H1 (cell line): ENCODE measurements around the gene PDGFD. TPM values are rescaled to one million over a fixed set of nuclear protein-coding genes. Genes with fewer than 3 reads are reported as not detected.

Experiments used
- CTCF ChIA-PET: fragments of 300-600 bp; sonication (Branson Sonifier 250); formaldehyde crosslinking; loops from one replicate; lab custom pipeline; 2021; ENCODE audit not compliant: partially characterized antibody; lab: Charles Lee
- POLR2A ChIA-PET: fragments of 300-600 bp; sonication (Branson Sonifier 250); formaldehyde crosslinking; loops from one replicate; lab custom pipeline; 2021; ENCODE audit warnings: inconsistent platforms; ENCODE audit not compliant: partially characterized antibody; lab: Charles Lee
- DNase-seq, 2 experiments: peaks; one replicate each; pipeline versions ENCODE4 v3.0.0 to v3.0.0-alpha.2; 2010 to 2022; ENCODE audit warnings: low spot score in 2 of 2, low read depth in 1 of 2, mixed read lengths in 1 of 2
- FAIRE-seq: peaks from 2 replicates; lab custom pipeline; 2011; peaks lifted over from hg19 to GRCh38; lab: Jason Lieb, UNC
- H2AFZ ChIP-seq: 2 replicates; pipeline ENCODE4 v1.8.1; 2012; ENCODE audit warnings: low read length, inconsistent platforms
- H2AK5ac ChIP-seq: 2 replicates; pipeline ENCODE4 v1.6.1; 2013; ENCODE audit warnings: low read depth, low read length
- H2BK120ac ChIP-seq: replicated peaks from 2 replicates; pipeline ENCODE3; 2013; ENCODE audit warnings: low read depth, low read length, inconsistent platforms
- H2BK12ac ChIP-seq: 2 replicates; pipeline ENCODE4 v1.6.1; 2013; ENCODE audit warnings: low read depth, low read length
- H2BK15ac ChIP-seq: 2 replicates; pipeline ENCODE4 v1.6.1; 2013; ENCODE audit warnings: low read length
- H2BK20ac ChIP-seq: 2 replicates; pipeline ENCODE4 v1.6.1; 2013; ENCODE audit warnings: low read length
- H2BK5ac ChIP-seq: 2 replicates; pipeline ENCODE4 v1.6.1; 2013; ENCODE audit warnings: low read depth, low read length
- H3K14ac ChIP-seq: 2 replicates; pipeline ENCODE4 v1.6.1; 2013; ENCODE audit warnings: inconsistent platforms; ENCODE audit not compliant: insufficient read length
- H3K18ac ChIP-seq: 2 replicates; pipeline ENCODE4 v1.6.1; 2013; ENCODE audit warnings: low read length; ENCODE audit errors: extremely low read depth
- H3K23ac ChIP-seq: 2 replicates; pipeline ENCODE4 v1.6.1; 2013; ENCODE audit warnings: inconsistent platforms; ENCODE audit not compliant: insufficient read length
- H3K23me2 ChIP-seq: 2 replicates; pipeline ENCODE4 v1.6.1; 2013; ENCODE audit warnings: low read depth, low read length
- H3K27ac ChIP-seq: 2 replicates; pipeline ENCODE4 v1.6.1; 2011; ENCODE audit warnings: low read depth, low read length, inconsistent platforms
- H3K27me3 ChIP-seq, 4 experiments: replicated peaks in 1 of 4; 1 replicate in 1 of 4; 2 replicates in 3 of 4; pipeline versions ENCODE4 v1.6.1 to v1.8.1; 2011 to 2013; ENCODE audit warnings: low read length in 3 of 4, mild to moderate bottlenecking in 3 of 4, inconsistent platforms in 2 of 4, mixed read lengths in 2 of 4, moderate library complexity in 1 of 4; ENCODE audit not compliant: control insufficient read depth in 3 of 4, insufficient read depth in 3 of 4; ENCODE audit errors: extremely low read depth in 1 of 4
- H3K36me3 ChIP-seq, 4 experiments: 2 replicates each; pipeline versions ENCODE4 v1.6.1 to v1.8.1; 2011 to 2013; ENCODE audit warnings: mild to moderate bottlenecking in 4 of 4, low read length in 3 of 4, moderate library complexity in 2 of 4, control low read depth in 1 of 4, inconsistent platforms in 1 of 4; ENCODE audit not compliant: insufficient read depth in 4 of 4, control insufficient read depth in 2 of 4
- H3K4ac ChIP-seq: replicated peaks from 2 replicates; pipeline ENCODE3; 2013; ENCODE audit warnings: low read length, low read depth, mixed read lengths, inconsistent platforms; ENCODE audit not compliant: insufficient read length
- H3K4me1 ChIP-seq, 4 experiments: replicated peaks in 1 of 4; 1 replicate in 1 of 4; 2 replicates in 3 of 4; pipeline versions ENCODE4 v1.6.1 to v1.8.1; 2011 to 2013; ENCODE audit warnings: low read length in 3 of 4, inconsistent platforms in 2 of 4, mixed read lengths in 1 of 4; ENCODE audit not compliant: insufficient read depth in 4 of 4, control insufficient read depth in 3 of 4
- H3K4me2 ChIP-seq, 2 experiments: 2 replicates each; pipeline versions ENCODE4 v1.6.1 to v1.8.1; 2011 to 2013; ENCODE audit warnings: low read depth in 2 of 2, low read length in 2 of 2, control low read depth in 1 of 2, inconsistent platforms in 1 of 2, mild to moderate bottlenecking in 1 of 2; ENCODE audit not compliant: insufficient read depth in 1 of 2
- H3K4me3 ChIP-seq, 4 experiments: fragments of 200-600, 300-600 bp in 1 of 4; sonication (generic), shearing (Covaris generic), sonication (Bioruptor Twin) in 1 of 4; 2 replicates each; pipeline versions ENCODE4 v1.5.1 to v1.8.1; 2011 to 2016; ENCODE audit warnings: low read length in 4 of 4, low read depth in 3 of 4, control low read depth in 2 of 4, inconsistent platforms in 2 of 4, mild to moderate bottlenecking in 2 of 4, mixed read lengths in 1 of 4, moderate library complexity in 1 of 4; ENCODE audit not compliant: insufficient read depth in 2 of 4; ENCODE audit errors: extremely low read depth in 1 of 4
- H3K56ac ChIP-seq: replicated peaks from 2 replicates; pipeline ENCODE3; 2013; ENCODE audit warnings: low read depth, mild to moderate bottlenecking, mixed read lengths, low read length, inconsistent platforms; ENCODE audit not compliant: insufficient read length
- H3K79me1 ChIP-seq: 2 replicates; pipeline ENCODE4 v1.6.1; 2013; ENCODE audit warnings: low read depth, low read length, control low read depth
- H3K79me2 ChIP-seq, 2 experiments: 2 replicates each; pipeline versions ENCODE4 v1.6.1 to v1.8.1; 2012 to 2013; ENCODE audit warnings: low read length in 2 of 2, mild to moderate bottlenecking in 2 of 2, inconsistent platforms in 1 of 2; ENCODE audit not compliant: insufficient read depth in 2 of 2, control insufficient read depth in 1 of 2
- H3K9ac ChIP-seq, 4 experiments: replicated peaks in 1 of 4; 1 replicate in 1 of 4; 2 replicates in 3 of 4; pipeline versions ENCODE4 v1.6.1 to v1.8.1; 2011 to 2013; ENCODE audit warnings: low read depth in 3 of 4, low read length in 3 of 4, control low read depth in 2 of 4, mild to moderate bottlenecking in 2 of 4, moderate library complexity in 2 of 4, inconsistent platforms in 1 of 4; ENCODE audit errors: extremely low read depth in 1 of 4
- H3K9me3 ChIP-seq, 2 experiments: 2 replicates each; pipeline versions ENCODE4 v1.6.1 to v1.8.1; 2012 to 2013; ENCODE audit warnings: mild to moderate bottlenecking in 2 of 2, moderate library complexity in 2 of 2, control low read depth in 1 of 2, inconsistent platforms in 1 of 2, low read depth in 1 of 2, low read length in 1 of 2, mixed read lengths in 1 of 2; ENCODE audit not compliant: insufficient read depth in 2 of 2
- H4K20me1 ChIP-seq, 2 experiments: replicated peaks in 1 of 2; 2 replicates each; pipeline versions ENCODE3 to v1.8.1; 2011 to 2013; ENCODE audit warnings: inconsistent platforms in 2 of 2, low read length in 2 of 2, mild to moderate bottlenecking in 1 of 2; ENCODE audit not compliant: insufficient read depth in 2 of 2, control insufficient read depth in 1 of 2
- H4K5ac ChIP-seq: 2 replicates; pipeline ENCODE4 v1.6.1; 2013; ENCODE audit warnings: low read length, low read depth, mixed read lengths, inconsistent platforms; ENCODE audit not compliant: insufficient read length
- H4K8ac ChIP-seq: 2 replicates; pipeline ENCODE4 v1.8.0; 2013; ENCODE audit warnings: mild to moderate bottlenecking, moderate library complexity, low read length, inconsistent platforms; ENCODE audit not compliant: insufficient read depth; ENCODE audit errors: extremely low read depth
- H4K91ac ChIP-seq: replicated peaks from 2 replicates; pipeline ENCODE3; 2013; ENCODE audit warnings: low read length, mixed read lengths, inconsistent platforms; ENCODE audit not compliant: insufficient read length
- CBX8 ChIP-seq: fragments of 300-800, 300-1000 bp; sonication (generic); IDR thresholded peaks from 2 replicates; pipeline ENCODE4 v1.7.1; 2016; ENCODE audit warnings: low read depth, low read length, borderline replicate concordance
- CEBPB ChIP-seq: IDR thresholded peaks from 2 replicates; pipeline ENCODE4 v1.6.1; 2012; ENCODE audit warnings: low read depth, low read length
- CHD1 ChIP-seq: IDR thresholded peaks from 2 replicates; pipeline ENCODE4 v1.6.1; 2012; ENCODE audit warnings: low read depth, low read length, improper control_type of control experiment
- GABPA ChIP-seq: IDR thresholded peaks from 2 replicates; pipeline ENCODE4 v1.6.1; 2011; ENCODE audit warnings: mild to moderate bottlenecking, low read length, moderate library complexity, borderline replicate concordance; ENCODE audit not compliant: insufficient read depth
- HDAC6 ChIP-seq: IDR thresholded peaks from one replicate; pipeline ENCODE4 v1.7.1; 2012; ENCODE audit warnings: low read depth, mild to moderate bottlenecking, inconsistent platforms, low read length, moderate library complexity
- KDM5A ChIP-seq: fragments of 200-600 bp; IDR thresholded peaks from 2 replicates; pipeline ENCODE4 v1.7.1; 2012; ENCODE audit warnings: mild to moderate bottlenecking, low read length, inconsistent platforms, mixed read lengths
- PHF8 ChIP-seq: fragments of 200-600 bp; sonication (generic); conservative IDR thresholded peaks from 2 replicates; pipeline ENCODE4 v1.7.1; 2012; ENCODE audit warnings: low read depth, mild to moderate bottlenecking, inconsistent platforms, low read length, moderate library complexity
- SAP30 ChIP-seq: fragments of 300-600 bp; sonication (generic); IDR thresholded peaks from 2 replicates; pipeline ENCODE4 v1.7.1; 2012; ENCODE audit warnings: low read length, moderate library complexity, mild to moderate bottlenecking, inconsistent platforms; ENCODE audit not compliant: insufficient read depth, insufficient replicate concordance
- SIN3A ChIP-seq, 2 experiments: IDR thresholded peaks in 1 of 2; conservative IDR thresholded peaks in 1 of 2; 2 replicates each; pipeline ENCODE4 v1.6.1; 2011 to 2012; ENCODE audit warnings: low read length in 2 of 2, improper control_type of control experiment in 1 of 2, low read depth in 1 of 2, mild to moderate bottlenecking in 1 of 2
- SUZ12 ChIP-seq: fragments of 200-600 bp; sonication (generic); IDR thresholded peaks from 2 replicates; pipeline ENCODE4 v1.6.1; 2012; ENCODE audit warnings: mild to moderate bottlenecking, inconsistent platforms, low read length, moderate library complexity, mixed read lengths
- TBP ChIP-seq: IDR thresholded peaks from 2 replicates; pipeline ENCODE4 v1.6.1; 2011; ENCODE audit warnings: low read depth, low read length, improper control_type of control experiment
- TCF12 ChIP-seq: IDR thresholded peaks from 2 replicates; pipeline ENCODE4 v1.6.1; 2011; ENCODE audit warnings: low read depth, mild to moderate bottlenecking, low read length
- WGBS, 2 experiments: shearing (Covaris generic) in 1 of 2; methylation state at CpG; one replicate each; pipeline versions ENCODE4 v1.1.6 to v1.1.7; 2013 to 2015; ENCODE audit warnings: low lambda C conversion rate in 2 of 2, mixed read lengths in 2 of 2, inconsistent platforms in 1 of 2, low coverage in 1 of 2, missing lambda C conversion rate in 1 of 2; ENCODE audit not compliant: insufficient replicate concordance in 2 of 2, insufficient coverage in 1 of 2, insufficient read length in 1 of 2; ENCODE audit errors: extremely low coverage in 1 of 2, missing lambda C conversion rate in 1 of 2; 5-methylcytosine and 5-hydroxymethylcytosine counted together
- polyA plus RNA-seq, 7 experiments: library from polyadenylated mRNA; depleted of rRNA in 3 of 7; stranded (reverse) in 5 of 7; unstranded in 2 of 7; fragments of >200 nt in 5 of 7; fragments of 200-250 nt in 2 of 7; gene quantifications; 1 replicate in 5 of 7; 2 replicates in 1 of 7; 4 replicates in 1 of 7; pipeline versions ENCODE4 v1.2.1 to v1.2.3, GENCODE V29; 2011 to 2013; ENCODE audit warnings: missing spikeins in 2 of 7, mixed read lengths in 2 of 7
- total RNA-seq: library from RNA; stranded (reverse); fragmentation: NEBNext Ultra II Directional; extraction: Animal tissue kit (Norgen Biotek cat#: 25700); gene quantifications from 2 replicates; pipeline ENCODE4 v1.2.1, GENCODE V29; 2021

Gene PDGFD
- total and polyA plus RNA-seq, 2 of the 8 experiments (the other 6 are each of a cell fraction or from before 2014, with no cell fraction given): 1.1 to 3.9 TPM

GRCh38 chr11:104090767-104091166 lies 73.2 kb downstream of the PDGFD start:
- H2AK5ac ChIP-seq: no peak overlapping the region
- H3K79me2 ChIP-seq: no peaks in the 10 kb centered on the region
- H3K4me2 ChIP-seq: no peak overlapping the region
- no peak overlapping the region for H4K8ac ChIP-seq
- CTCF ChIA-PET: interaction anchor here (0.6 to 6.5 kb wide), 5 partner anchors 8 to 731 kb away, joined by 3 to 26 read pairs (median 3); no protein-coding TSS in a partner anchor
- H3K27ac ChIP-seq: no peak overlapping the region
- no peak overlapping the region for H3K18ac ChIP-seq
- H3K23me2 ChIP-seq: no peaks in the 10 kb centered on the region
- no peak overlapping the region for H4K5ac ChIP-seq
- H3K23ac ChIP-seq: no peak overlapping the region
- no peaks in the 10 kb centered on the region for H4K20me1 ChIP-seq
- TF ChIP-seq SIN3A (conservative IDR thresholded peaks at IDR 0.05 in 1 of 2, IDR thresholded peaks at IDR 0.05 in 1 of 2; ENCODE audit: low read depth in 1 of 2, low read length in 2 of 2) (no peak), CBX8 (no peak), TCF12 (no peak), CEBPB (no peak), SAP30 (no peak), PHF8 (no peak), CHD1 (no peak), HDAC6 (no peak), KDM5A (no peak), GABPA (no peak), TBP (no peak), SUZ12 (no peak)
- no peak for DNase-seq
- 94% methylated on average over 3 of the region's 3 CpGs; no CpG with 5 or more reads in 1 of the 2 experiments for WGBS, 2 experiments
- H3K14ac ChIP-seq: no peak overlapping the region
- H3K36me3 ChIP-seq: no peaks in the 10 kb centered on the region
- H4K91ac ChIP-seq: no peak overlapping the region
- H2AFZ ChIP-seq: no peak overlapping the region
- H2BK12ac ChIP-seq: no peak overlapping the region
- no peaks in the 10 kb centered on the region for H3K9me3 ChIP-seq
- H3K4me3 ChIP-seq: no peak overlapping the region
- no peak for FAIRE-seq
- H3K9ac ChIP-seq: no peak overlapping the region
- no peak overlapping the region for H2BK20ac ChIP-seq
- H3K27me3 ChIP-seq: no peaks in the 10 kb centered on the region
- no peak overlapping the region for H3K4ac ChIP-seq
- no peak overlapping the region for H3K56ac ChIP-seq
- no peak overlapping the region for H2BK120ac ChIP-seq
- no peaks in the 10 kb centered on the region for H3K79me1 ChIP-seq
- POLR2A ChIA-PET: no interaction called here
- no peaks in the 10 kb centered on the region for H3K4me1 ChIP-seq
- no peak overlapping the region for H2BK5ac ChIP-seq
- H2BK15ac ChIP-seq: no peak overlapping the region
